HG03280 (cell line): Measurements from ENCODE around the gene CXADR.
"Not testable (repeated sequence)": the region's sequence is repeated elsewhere in the genome, so short reads cannot be mapped to it uniquely, and the experiment has no call there.

Experiments
- ATAC-seq: cut with Tn5 transposase; IDR thresholded peaks from one replicate; pipeline ENCODE4 v1.9.1; 2021; ENCODE audit warnings: mild to moderate bottlenecking, moderate library complexity; ENCODE audit not compliant: unreplicated experiment

The CXADR gene

DNA sequence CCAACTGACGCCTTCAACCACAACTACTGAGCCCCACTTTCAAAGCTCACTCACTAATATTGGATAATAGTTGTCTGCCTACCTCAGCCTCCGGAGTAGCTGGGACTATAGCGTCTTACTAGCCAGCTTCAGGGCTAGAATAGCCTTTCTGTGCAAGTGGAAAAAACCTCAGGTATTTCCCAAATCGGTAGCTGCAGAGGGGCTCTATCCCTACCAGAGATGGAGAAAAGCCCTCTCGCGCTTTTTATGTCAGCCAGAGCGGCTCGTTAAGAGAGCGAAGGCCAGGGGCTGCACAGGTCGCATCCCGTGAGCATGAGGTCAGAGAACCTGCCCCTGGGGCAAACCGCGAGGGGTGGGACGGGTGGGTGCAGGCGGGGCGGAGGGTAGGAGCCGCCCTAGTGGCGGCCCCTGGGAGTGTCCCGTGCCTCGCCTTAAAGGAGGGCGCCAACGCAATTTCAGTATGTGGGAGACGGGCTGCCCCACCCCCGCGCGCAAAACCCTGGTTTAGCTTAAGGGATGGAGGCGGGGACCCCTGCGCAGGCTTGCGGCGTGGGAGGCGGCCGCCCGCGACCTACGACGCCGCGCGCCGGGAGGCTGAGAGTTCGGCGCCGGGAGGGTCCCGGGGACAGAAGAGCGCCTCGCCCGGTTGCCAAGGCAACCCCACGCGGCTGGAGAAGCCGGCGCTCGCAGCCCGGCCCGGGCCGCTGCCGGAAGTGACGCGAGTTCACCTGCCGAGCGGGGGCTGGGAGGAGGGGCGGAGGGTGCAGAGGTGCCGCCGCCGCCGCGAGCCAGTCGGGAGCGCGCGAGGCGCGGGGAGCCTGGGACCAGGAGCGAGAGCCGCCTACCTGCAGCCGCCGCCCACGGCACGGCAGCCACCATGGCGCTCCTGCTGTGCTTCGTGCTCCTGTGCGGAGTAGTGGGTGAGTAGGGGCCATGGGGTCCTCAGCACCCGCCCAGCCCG, at the start of gene CXADR:
Gene CXADR, plus strand, starts transcription at position 791 of the 961 bp plus-strand sequence. Its CDS starts 87 bp downstream, at position 878.
- ATAC-seq, result peak; percentile 80

DNA sequence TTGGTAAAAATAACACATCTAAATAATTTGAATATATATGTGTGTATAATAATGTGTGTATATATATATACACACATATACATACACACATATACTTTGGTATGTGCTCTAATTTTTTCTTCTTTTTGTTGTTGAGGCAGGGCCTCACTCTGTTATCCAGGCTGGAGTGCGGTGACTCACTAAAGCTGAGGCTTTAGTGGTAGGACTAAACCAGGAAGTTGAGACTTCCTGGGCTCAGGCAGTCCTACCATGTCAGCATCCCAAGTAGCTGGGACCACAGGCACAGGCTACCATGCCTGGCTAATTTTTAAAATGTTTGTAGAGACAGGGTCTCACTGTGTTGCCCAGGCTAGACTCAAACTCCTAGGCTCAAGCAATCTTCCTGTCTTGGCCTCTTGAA, 46.7 kb upstream of the CXADR start:
- no peak for ATAC-seq

DNA sequence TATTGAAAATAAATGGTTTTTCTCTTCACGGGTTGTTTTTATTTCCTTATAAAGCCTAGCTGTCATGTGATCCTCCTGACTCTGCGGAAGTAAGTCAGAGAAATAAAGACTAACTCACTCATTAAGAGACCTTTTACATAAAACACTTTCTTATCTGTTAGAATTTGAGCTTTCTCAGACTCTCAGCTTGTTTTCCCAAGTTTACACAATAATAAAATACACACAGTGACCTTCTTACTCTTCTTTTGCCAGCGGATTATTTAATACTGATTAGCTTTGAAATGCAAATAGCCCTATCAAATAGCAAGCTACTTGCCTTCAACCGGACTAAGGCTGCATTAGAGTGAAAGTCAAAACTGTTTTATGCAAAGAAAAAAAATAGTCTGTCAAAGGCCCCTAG, 45.5 kb upstream of the CXADR start:
- no peak for ATAC-seq

- no peak for ATAC-seq
Observed at GRCh38 chr21:17467829-17468228, 45.0 kb upstream of the CXADR start.

DNA sequence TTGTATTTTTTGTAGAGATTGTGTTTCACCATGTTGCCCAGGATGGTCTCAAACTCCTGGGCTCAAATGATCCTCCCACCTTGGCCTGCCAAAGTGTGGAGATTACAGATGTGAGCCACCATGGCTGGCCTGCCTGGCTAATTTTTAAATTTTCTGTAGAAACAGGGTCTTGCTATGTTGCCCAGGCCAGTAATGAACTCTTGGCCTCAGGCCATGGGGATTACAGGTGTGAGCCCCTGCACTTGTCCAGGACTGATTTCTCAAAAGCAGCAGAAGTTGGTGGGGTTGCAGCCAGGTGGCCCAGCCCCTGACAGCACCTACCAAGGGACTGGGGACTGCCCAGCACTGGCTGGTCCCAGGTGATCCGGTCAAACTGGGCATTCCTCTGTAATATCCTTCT, 44.1 kb upstream of the CXADR start:
- no peak for ATAC-seq

GRCh38 chr21:17469727-17470126, 43.1 kb upstream of the CXADR start:
- ATAC-seq, result no peak

GRCh38 chr21:17472182-17472581, 40.7 kb upstream of the CXADR start:
- ATAC-seq, result no peak

DNA sequence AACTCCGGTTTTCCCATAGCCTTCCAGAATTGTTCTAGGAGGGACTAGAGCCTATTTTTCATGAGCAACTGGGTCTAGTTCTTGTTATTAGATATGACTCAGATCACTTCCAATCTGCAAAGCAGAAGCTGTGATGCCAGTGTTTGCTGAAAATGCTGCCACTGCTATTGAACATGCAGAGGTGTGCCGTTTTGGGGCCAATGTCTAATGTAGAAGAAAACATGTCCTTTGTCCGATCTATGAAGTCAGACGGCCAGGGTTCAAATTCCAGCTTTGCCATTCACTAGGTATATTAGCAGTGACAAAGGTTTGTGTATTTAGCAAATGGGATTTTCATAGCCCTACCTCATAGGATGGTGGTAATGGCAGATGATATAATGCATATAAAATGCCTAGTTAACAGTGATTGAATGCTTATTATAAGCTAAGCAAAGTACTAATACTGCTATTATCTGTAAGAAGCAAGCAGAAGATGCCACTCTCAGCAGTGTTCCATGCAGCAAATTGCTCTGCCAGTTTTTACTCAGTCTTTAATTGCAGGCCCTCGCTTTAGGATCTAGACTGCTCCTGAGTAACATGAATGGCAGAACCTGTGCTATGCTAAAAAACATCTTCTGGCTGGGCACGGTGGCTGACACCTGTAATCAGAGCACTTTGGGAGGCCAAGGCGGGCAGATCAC, 40.1 kb upstream of the CXADR start:
- no peak for ATAC-seq

GRCh38 chr21:17476006-17476405, 36.8 kb upstream of the CXADR start:
- no peak for ATAC-seq

DNA sequence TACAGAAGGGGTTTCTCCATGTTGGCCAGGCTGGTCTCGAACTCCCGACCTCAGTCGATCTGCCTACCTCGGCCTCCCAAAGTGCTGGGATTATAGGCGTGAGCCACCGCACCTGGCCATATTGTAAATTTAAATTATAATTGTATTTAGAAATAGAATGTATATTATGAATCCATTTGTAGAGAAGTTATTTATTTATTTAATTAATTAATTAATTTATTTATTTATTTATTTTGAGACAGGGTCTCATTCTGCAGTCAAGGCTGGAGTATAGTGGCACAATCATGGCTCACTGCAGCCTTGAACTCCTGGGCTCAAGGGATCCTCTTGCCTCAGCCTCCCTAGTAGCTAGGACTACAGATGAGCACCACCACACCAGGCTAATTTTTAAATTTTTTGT, 34.7 kb upstream of the CXADR start:
- not testable (repeated sequence) for ATAC-seq

- no peak for ATAC-seq
Observed at GRCh38 chr21:17479606-17480005, 33.2 kb upstream of the CXADR start.

DNA sequence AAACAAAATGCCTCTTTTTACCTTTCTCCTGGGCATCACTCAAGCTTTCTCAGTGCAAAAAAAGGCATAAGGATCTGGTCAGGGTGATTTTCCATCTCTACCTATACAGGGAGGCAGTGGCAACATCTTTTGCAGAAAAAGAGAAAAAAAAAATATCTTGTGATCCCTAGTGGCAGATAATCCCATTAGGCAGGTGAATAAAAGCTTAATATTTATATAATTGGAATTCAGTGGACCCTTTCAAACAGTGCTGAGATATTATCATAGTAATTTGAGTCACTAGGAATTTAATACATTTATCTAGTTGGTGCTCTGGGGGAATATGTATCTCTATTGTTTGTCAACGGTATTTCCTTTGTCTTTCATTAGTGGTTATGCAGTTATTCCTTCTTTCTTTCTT, 29.9 kb upstream of the CXADR start:
- no peak for ATAC-seq

GRCh38 chr21:17488620-17489019, 24.2 kb upstream of the CXADR start:
- ATAC-seq, result no peak

DNA sequence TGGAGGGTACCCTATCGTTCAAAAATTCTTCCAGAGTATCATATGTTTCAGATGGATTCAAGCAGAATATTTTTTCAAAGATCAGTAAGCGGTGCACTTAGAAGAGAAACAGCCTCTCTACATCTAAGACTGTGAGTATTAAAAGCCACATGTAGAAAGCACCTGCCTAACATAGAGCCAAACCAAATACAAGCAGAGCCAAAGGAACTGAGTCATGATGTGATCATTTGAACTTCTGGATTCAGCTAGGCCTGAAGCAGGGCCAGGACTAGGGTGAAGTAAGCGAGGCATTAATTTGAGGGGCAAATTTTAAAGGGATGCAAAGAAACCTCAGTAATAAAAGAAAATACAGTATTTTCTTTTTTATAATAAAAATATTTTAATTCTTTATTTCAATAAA, 23.3 kb upstream of the CXADR start:
- not testable (repeated sequence) for ATAC-seq

GRCh38 chr21:17491716-17492414, 21.0 kb upstream of the CXADR start:
- no peak for ATAC-seq

- no peak for ATAC-seq
Observed at GRCh38 chr21:17492415-17493168, 20.3 kb upstream of the CXADR start.

GRCh38 chr21:17494051-17494450, 18.8 kb upstream of the CXADR start:
- ATAC-seq, result no peak

DNA sequence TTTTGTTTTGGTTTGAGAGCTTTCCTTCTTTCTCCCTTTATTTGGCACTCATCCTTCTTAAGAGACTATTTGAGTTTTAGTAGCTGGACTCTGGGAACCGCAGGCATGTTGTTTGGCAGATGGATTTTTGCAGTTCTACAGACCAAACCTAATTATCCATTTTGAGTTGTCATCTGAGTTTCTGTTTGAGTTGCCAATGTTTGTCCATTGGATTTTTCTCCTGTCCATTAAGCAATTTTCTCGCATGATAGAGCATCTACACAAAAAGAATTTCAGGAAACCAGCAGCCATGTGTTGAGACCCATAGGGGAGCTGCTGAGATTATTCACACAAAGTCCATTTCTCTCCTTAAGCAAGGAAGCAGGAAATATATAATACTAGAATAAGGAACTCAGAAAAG, 17.2 kb upstream of the CXADR start:
- ATAC-seq, result no peak

DNA sequence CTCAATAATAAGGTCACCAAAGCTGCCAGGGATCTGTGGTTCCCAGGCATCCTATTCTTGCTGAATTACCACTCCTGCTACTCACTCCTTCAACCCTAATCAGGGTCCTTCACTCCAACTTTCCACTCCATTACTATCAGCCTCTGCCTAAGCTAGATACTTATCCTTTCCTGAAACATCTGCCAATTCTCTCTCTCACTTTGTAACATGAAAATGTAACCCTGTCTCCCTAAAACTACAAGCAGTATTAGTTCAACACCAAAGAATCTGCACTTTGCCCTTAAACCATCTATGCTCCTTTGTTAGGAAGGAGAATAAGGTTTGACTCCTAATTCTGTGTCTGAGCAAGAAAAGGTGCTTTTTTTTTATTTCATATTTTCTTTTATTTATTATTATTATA, 15.5 kb upstream of the CXADR start:
- ATAC-seq, result no peak

GRCh38 chr21:17498586-17498985, 14.3 kb upstream of the CXADR start:
- ATAC-seq, result no peak
